Ovary (tissue), 3 donors: ENCODE measurements around the gene PDXDC1.

Source experiments
- EP300 ChIP-seq: sonication (generic); formaldehyde crosslinking; IDR thresholded peaks from one replicate; pipeline ENCODE4 v1.6.1; 2017; ENCODE audit warnings: antibody characterized with exemption
- POLR2A ChIP-seq: fragments of 450-650 bp; IDR thresholded peaks from one replicate; pipeline ENCODE4 v1.6.1; 2017; ENCODE audit warnings: antibody characterized with exemption, mild to moderate bottlenecking, moderate library complexity
- TF ChIP-seq, protein P1 (sequence below), 3 donors: fragments of 450-650 bp in 2 of 3; fragments of 200-600 bp in 1 of 3; IDR thresholded peaks; one replicate each; pipeline versions ENCODE4 v1.5.1 to v1.8.0; 2016 to 2022; ENCODE audit warnings: antibody characterized with exemption in 3 of 3, mild to moderate bottlenecking in 1 of 3
- donor health status: DM: no; HTN: no; CAD: no.

DNA sequence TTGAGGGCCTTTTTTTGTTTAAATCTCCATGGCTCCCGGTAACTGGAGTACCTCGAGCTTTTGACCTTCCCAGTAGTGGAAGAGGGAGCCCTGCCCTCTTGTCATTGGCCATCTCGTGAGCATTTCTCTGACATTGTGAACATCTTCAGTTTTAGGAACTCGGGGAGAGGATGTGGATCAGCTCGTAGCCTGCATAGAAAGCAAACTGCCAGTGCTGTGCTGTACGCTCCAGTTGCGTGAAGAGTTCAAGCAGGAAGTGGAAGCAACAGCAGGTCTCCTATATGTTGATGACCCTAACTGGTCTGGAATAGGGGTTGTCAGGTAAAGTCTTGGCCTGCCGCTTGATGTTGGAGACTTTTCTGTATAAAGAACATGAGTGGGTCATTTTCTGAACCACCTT is 56.8 kb downstream of the PDXDC1 start:
- TF ChIP-seq, protein P1, sequence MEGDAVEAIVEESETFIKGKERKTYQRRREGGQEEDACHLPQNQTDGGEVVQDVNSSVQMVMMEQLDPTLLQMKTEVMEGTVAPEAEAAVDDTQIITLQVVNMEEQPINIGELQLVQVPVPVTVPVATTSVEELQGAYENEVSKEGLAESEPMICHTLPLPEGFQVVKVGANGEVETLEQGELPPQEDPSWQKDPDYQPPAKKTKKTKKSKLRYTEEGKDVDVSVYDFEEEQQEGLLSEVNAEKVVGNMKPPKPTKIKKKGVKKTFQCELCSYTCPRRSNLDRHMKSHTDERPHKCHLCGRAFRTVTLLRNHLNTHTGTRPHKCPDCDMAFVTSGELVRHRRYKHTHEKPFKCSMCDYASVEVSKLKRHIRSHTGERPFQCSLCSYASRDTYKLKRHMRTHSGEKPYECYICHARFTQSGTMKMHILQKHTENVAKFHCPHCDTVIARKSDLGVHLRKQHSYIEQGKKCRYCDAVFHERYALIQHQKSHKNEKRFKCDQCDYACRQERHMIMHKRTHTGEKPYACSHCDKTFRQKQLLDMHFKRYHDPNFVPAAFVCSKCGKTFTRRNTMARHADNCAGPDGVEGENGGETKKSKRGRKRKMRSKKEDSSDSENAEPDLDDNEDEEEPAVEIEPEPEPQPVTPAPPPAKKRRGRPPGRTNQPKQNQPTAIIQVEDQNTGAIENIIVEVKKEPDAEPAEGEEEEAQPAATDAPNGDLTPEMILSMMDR (IDR thresholded peaks at IDR 0.05): no peak
- TF ChIP-seq POLR2A (no peak), EP300 (no peak)
